Activated naive CD4-positive, alpha-beta T cell treated with Interleukin-2 at 50 U/mL for 16 hours (primary cell): Measurements from ENCODE around the gene SOX6.

ENCODE experiments used
- DNase-seq: peaks from one replicate; pipeline ENCODE4 v3.0.0-alpha.2; 2020

SOX6 gene

DNA sequence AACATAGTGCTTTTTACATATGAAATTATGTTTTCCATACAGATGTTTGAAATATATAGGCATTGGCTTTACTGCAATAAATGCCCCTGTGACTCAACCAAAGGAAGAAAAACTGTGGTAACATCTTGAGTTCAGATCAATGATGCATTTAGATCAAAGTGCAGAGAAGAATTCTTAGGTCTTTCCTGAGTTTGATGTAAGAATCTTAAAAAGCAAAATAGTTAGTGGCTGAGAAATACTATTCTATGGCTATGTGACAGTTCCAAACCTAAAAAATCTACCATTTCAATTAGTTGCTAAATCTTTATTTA, 93.7 kb downstream of the SOX6 start:
- DNase-seq: no peak

DNA sequence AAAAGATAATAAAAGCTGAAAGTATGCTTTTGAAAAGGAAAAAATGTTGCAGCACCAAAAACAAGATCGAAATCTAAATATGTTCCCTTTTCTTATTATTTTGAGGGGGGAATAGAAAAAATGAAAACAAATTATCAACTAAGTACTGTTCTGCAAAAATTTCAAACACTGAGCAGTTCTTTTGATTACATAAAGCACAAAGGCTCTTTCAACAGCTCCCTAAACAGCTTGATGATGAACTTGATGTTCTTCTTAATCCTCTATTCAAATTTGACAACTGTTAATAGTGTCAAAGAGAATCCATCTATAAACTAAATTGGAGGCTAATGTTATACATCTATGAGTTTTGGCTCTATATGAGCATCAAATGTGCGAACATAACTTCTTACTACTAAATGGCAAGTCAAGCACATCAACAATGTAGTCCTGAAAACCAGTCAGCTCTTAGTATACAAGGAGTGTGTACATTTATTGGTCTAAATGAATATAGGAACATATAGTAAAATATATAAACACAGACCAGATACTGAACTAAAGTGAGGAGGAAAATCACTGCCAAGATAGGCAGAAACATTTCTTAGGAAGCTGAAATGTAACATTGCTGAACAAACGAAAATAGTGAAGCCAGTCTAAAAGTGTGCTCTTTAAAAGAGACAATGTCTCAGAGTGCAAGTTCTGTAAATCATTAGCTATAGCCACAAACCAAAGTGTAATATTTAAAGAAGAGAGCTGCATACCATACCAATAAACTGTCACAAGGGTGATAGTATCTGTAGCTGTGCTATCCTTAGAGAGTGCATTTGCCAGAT, 94.3 kb downstream of the SOX6 start:
- no peak for DNase-seq

DNA sequence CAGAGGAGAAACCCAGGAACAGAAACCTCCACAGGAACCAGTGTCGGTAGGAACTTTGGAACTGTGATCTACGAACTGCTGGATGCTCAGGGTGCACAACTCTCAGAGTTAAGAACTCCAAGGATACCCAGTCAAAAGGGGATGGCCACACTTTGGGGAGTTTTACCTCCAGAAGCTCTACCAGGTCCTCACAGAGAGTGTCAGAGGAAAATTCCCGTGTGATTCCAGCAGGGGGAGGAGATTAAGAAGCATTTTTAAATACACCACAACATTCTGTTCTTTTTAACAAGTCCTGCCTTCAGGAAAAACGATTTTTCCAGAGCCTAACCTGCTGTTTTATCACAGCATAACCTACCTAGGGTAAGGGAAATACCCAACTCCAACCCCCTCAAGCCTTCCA, 104.0 kb downstream of the SOX6 start:
- no peak for DNase-seq

DNA sequence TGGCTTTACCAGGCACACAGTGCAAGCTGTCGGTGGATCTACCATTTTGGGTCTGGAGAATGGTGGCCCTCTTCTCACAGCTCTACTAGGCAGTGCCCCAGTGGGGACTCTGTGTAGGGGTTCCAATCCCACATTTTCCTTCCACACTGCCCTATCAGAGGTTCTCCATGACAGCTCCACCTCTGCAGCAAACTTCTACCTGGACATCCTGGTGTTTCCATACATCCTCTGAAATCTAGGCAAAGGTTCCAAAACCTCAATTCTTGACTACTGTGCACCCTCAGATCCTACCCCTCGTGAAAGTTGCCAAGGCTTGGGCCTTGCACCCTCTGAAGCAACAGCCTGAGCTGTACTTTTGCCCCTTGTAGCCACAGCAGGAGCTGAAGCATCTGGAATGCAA, 108.1 kb downstream of the SOX6 start:
- no peak for DNase-seq

DNA sequence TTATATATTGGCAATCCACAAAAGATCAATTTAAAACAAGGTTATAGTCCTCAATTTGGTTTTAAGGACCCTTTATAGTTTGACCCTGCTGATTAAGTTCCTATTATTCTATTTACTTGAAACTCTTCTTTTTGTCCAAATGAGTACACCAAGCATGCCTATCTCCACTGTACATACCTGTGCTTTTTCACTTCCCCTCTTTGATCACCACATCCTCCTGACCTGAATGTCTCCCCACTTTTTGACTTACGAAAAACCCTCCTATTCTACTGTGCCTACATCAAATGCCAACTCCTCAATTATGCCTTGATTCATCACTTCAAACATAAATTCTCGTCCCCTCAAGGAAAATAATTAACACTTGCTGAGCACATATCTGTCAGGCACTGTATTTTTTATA, 113.5 kb downstream of the SOX6 start:
- no peak for DNase-seq

DNA sequence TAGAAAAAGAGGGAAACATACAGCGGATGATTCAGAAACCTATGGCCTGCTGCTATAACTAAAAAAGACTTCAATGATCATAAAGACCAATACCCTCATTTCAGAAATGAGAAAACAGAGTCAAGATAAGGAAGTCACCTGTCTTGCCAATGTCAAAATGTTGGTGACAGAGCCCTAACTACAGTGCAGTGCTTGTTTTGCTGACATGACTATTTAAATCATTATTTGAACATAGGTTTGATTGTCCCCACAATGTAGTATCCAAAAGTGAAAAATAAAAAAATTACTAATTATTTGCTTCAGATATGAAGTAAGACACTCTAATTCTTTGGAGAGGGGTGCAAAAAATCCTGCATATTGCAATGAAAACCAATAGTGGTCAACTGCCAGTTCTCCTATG, 115.7 kb downstream of the SOX6 start:
- DNase-seq: no peak

DNA sequence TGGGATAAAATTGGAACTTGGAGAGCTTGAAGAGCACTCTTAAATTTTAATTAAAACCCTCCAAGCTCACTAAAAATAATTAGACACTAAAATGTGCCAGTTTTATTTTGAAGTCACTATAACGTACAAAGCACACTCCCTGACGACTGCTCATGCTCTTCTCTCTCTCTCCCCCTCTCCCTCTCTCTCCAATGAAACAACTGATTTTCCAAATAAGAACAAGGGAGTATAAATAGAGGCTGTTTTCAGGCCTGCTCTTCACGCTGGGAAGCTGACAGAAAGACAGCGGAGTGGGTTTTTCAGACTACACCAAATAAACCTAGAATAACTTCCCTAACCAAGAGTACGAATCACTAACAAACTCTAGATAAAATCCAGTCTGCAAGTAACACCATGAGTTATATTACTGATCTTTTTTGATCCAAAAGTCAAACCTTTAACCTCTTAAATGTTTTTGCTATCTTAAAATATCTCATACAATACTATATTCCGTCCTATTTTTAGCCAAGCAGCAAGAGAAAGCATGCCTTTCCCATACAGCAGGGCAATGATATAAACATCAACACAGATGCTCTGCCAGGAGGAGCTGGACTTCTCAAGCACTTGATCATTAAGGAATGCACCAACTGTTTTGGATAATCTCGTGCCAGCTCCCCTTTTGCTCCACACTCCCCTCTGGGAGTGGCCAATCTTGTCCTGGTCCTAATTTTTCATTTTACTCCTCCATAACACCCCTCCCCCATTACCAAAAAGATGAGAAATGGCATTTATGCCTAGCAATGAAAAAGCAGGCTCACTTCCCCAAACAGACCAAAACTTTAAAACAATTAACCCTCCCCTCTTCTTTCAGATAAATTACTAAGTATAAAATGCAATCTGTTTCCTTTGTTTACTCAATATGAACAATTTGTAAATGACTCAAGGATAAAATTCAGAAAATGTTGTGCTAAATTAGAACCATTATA, 116.9 kb downstream of the SOX6 start:
- DNase-seq: no peak

DNA sequence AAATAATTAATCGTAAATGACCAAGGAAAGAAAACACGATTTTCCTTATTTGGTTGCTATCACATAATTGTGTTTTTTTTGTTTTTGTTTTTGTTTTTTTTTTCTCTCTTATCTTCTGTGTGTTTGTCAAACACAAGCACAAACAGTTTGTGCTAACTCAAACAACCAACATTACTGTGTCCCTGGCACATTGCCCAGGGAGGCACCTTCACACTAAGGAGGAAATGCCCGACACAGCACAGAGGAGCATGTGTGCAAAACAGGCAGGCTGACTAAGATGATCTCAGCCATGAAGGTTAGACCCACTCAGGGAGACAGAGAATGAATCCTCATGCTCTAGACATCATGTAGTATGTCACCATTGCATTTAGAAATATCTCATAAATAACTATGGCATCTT, 130.1 kb downstream of the SOX6 start:
- DNase-seq: no peak

DNA sequence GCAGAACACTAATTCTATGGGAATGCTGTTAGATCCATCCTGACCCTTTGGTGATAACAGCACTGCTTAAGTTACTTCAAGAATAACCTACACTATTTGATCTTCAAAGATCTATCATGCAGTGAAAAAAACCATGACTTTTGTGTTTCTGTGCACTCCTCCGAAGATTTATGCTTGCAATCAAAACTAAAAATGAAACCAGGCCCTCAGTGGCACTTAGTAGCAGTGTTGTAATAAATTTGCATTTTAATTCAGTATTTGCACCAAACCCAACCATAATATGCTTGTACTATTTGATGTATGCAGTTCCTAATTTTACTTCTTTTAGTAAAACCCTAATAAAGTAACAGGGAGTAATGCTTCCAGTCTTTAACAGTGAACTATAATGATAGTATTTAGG, 130.7 kb downstream of the SOX6 start:
- DNase-seq: no peak

DNA sequence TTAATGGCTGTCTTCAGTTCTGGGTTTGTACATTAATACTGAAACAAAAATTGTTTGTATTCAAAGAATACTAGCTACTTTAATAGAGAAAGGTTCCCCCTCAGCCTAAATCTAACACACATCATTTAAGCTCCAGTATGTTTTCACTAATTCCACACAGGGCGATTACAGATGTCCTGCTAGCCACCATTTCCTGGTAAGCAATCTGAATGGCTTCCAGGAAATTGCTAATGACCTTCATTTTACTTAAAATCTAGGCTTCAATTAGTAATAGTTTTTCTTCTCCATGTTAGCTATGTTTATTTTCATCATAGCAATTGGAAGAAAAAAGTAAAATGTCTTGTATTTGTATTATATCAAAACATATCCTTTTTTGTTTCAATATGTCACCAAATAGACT, 132.8 kb downstream of the SOX6 start:
- no peak for DNase-seq

DNA sequence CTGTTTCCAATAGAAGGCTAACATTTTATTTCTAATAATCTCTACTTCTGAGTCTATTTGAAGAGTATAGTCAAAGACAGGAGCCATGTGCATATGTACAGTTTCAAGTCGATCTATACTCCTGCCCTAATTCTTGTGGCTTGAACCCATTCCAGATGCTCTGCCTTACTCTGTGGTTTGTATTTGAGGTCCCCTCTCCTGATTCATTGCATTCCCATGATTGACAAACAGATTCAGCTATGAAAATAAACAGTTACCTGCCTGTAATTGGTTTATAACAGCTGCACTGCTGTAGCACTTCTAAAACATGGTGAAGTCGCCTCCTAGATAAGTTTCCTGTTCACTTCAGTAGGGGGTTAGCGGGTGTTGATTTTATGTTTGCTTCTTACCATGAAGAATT, 138.7 kb downstream of the SOX6 start:
- DNase-seq: no peak

DNA sequence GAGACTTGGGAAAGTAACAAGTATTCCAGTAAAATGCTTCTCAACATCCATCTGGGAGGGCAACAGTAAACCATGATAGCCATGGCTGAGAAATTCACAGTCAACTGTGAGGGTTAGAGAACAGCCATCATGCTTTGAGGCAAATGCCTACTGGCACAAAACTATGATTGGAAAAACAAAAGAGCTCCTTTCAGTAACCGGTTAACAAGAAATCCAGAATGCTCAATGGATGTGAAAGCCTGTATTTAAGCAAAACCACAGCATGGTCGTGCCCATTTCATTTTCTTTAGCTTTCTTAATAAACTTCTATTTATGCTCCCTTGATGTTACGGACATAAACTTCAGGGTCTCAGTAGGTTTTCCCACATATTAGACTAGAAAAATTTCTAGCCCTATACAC, 139.5 kb downstream of the SOX6 start:
- DNase-seq: no peak

DNA sequence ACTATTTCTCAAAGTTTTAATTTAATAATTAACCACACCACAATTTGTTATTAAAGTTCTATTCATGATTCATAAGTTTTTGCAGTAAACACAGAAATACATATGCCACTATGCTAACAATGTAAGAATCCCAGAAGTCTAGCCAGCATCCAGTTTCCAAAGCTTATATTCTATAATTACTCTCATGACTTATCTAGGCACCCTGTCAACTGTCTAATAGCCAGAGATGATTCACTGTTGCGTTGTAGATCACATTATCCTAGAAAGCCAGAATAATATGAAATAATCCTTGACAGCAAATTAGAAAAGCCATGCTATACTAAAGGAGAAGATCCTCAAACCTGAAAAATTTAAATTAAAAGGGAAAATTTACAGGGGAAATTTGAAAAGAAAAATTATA, 141.0 kb downstream of the SOX6 start:
- no peak for DNase-seq

DNA sequence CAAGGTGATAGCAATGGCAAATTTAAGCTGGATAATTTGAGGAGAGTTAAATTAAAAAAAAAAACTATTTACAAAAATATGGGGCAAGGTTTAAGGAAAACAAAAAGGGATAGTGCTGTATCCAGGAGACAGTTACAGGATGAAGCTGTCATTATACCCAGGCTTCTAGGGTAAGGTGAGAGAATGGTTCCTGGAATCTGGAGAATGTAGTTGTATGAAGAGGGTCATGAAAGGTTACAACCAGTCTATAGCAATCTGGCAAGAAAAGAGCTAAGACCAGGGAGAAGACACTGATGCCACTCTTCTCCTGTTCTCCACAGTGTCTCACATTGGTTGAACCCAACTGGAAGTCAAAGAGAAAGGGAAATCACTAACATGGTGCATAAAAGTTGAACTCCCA, 144.9 kb downstream of the SOX6 start:
- DNase-seq: no peak

DNA sequence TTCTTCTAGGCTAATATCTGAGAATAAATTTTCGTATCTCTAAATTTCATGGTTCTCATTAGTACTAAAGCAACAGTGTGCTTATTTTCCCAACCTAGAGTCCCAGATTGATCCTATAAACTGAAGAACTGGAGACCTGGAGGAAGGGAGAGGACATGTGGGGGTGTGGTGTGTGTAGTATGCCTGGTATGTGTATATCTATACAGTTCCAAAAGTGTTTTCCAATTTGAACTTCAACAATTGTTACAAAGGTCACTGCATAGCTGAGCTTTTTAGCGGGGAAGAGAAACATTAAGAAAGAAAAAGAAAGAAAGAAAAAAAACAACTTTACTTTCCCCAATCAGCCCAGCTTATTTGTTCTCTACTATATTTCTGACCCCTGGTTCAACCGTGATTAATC, 152.1 kb downstream of the SOX6 start:
- DNase-seq: no peak

DNA sequence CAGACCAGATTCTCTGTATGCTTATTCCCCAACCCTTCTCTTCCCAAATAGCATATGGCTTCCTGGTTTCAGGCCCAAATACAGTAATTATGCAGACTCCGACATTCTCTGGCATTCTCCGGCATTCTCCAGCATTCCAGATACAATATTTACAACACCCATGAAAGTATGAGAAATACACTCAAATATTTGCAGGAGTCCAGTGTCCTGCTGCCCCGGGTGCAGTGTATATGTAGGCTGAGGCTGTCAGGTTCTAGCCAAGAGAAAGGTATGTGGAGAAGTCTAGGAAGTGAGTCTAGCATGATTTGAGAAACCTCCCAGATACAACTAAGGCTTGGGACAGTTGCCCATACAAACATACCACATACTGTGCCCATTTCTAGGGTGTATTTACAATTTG, 160.7 kb downstream of the SOX6 start:
- no peak for DNase-seq

DNA sequence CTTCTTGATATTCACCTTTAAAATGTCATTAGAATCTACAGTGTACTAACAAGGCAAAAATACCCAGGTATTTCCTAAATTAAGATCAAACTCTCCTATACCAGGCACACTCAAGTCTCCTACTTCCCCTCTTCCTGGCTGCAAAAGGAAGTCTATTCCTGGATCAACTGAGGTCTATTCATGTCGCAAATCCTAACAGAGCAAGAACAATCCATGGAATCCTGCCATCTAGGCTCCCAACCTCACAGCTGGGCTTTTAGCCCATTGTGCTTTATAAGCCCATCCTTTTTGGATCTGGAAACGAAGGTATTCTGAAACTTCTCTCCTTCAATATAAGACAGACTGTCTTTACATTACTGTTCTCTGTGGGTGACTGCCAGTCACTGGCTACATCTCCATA, 161.8 kb downstream of the SOX6 start:
- DNase-seq: no peak

DNA sequence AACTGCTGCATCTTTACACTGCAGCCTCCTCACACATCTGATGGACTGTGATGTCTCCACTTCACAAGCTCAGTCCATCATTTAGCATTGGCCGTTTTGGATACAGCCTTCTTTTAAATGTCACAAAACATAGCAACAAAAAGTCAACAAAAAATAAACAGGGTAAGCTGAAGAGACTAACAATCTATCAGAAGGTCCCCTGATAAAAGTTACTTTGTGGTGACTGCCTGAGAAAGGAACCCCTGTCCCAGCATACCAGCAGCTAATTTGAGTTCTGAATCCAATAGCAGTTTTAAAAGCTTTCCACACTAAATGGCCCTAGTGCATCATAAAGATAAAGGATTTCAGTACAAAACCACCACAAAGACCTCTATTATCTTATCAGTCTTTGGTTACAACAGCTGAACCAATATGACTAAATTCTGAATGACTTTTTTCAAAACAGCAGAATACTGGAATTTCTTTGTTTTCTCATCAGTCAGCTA, 162.4 kb downstream of the SOX6 start:
- DNase-seq: no peak

DNA sequence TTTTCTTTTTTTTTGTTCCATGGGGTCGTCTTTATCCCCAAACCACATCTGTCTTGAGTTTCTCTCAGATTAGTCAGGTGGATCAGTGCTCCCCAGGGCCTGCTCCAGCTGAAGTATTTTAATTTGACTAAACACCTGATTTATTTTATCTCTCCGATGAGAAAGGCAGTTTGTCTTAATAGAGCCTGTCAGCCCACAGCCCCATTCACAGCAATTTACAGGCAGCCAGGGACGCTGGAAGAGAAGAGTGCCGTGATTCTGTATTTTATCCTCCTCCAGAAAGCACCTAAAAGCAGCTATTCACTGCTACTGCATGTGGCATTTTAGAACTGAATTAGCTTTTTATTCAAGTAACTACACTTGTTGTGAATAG, 164.5 kb downstream of the SOX6 start:
- no peak for DNase-seq

DNA sequence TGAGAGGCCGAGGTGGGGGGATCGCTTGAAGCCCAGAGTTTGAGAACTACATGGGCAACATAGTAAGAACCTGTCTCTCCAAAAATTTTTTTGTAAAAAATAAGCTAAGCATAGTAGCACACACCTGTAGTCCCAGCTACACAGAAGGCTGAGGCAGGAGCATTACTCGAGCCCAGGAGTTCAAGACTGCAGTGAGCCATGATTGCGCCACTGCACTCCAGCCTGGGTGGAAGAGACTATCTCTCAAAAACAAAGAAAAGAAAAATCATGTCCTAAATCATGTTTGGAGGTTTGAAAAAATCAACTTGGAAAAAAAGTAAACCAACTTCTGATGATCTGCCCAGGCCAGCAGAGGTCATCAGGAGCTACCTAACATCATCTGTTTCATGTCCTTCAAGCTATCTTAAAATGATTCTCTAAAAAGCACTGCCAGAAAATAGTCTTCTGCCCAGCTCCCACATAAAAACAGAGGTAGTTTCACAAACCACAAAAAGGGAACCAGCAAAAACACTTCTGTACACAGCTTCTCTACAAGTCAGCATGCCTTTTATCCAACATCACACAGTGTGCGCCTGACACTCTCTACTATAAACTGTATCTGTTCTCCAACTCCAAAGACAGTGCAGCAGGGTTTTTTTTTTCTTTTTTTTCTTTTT, 165.0 kb downstream of the SOX6 start:
- DNase-seq: no peak

DNA sequence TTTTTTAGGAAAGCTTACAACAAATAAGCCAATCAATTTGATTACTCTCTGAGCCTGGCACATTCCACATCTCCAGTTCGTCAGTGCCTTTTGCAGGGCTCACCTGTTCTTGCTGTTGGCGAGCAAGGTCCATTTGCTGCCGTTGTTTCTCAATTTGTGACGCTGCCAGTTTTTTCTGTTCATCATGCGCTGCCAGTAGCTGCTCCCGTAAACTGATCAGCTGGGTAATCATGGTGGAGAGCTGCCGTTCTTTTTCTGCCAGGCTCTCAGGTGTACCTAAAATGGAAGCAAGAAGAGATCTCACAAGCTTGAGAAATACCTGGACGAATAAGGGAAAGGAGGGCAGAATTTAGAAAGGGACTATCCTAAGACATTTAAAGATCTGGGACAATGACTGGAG, 169.7 kb downstream of the SOX6 start:
- DNase-seq: no peak

DNA sequence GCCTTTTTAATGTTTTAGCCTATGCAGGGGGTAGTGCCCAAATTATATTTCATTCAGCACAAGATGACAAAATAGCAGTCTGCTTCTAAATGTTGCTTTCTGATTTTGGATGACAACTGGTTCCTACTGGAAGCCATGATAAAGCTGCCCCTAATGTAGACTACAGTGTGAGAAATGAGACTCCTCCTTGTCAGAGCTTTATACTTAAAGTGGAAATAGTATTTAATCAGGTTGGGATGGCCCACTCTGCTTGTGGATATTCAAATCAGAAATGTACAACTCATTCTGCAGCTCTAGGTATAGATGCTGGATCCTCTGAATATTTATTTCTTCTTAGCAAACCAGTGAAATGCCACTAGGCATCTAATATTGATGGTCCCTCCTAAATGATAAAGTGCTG, 171.3 kb downstream of the SOX6 start:
- DNase-seq: no peak

DNA sequence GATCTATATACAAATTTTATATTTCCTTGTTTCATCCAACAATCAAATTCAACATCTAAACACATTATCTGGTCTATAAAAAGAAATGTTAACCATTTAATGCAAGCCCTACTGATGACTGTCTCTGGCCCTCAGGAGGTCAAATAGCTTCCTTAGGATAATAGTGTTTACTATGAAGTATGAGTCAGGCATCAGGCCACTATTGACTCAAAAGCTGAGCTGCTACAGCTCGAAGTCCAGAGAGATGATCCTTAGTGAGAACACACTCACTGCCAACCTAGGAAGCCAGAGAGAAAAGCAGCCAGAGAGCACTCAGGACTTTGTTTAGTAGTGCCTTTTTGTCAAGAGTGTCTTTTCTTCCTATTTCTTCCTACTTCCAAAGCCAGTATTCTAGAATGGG, 171.8 kb downstream of the SOX6 start:
- no peak for DNase-seq

DNA sequence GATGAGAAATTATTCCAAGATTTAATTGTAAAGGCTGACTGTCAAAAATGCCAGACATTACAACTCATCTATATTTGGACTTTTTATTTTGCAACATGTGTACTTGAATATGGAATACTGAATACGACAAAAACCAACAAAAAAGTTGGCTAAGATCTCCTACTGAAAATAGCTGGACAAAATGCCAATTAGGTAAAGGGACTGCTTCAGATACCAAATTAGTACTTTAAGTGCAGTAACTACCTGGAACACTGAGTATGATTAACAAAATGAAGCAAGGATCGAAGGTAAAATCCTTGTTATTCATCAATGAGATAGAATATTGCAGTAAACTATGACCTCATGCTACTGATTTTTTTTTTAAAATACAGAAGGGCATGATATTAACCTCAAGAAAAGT, 173.8 kb downstream of the SOX6 start:
- no peak for DNase-seq
